Astrocyte of the cerebellum (primary cell): ENCODE data around the gene SCAF8.

ENCODE experiments used
- DNase-seq: peaks from one replicate; pipeline ENCODE4 v3.0.0-alpha.2; 2011; ENCODE audit warnings: low read depth
- H3K4me3 ChIP-seq: 2 replicates; pipeline ENCODE4 v1.5.1; 2011; ENCODE audit warnings: mild to moderate bottlenecking, low read depth, low read length, moderate library complexity
- CTCF ChIP-seq: IDR thresholded peaks from 2 replicates; pipeline ENCODE4 v1.5.1; 2012; ENCODE audit warnings: low read length, low read depth, moderate library complexity, mild to moderate bottlenecking; ENCODE audit errors: missing control alignments
- in situ Hi-C: cut with HindIII; loops from 2 replicates; pipeline ENCODE4 v1.10.0; 2017; ENCODE audit warnings: low sequenced_read_pairs

Gene SCAF8

GRCh38 chr6:154824076-154824475 is 90.9 kb downstream of the SCAF8 start:
- no peak overlapping the region for H3K4me3 ChIP-seq
- in situ Hi-C loops = no loop called here
- no peak for DNase-seq
- TF ChIP-seq CTCF = no peak

GRCh38 chr6:154829970-154830369 is 96.8 kb downstream of the SCAF8 start:
- in situ Hi-C loops = no loop called here
- no peak for TF ChIP-seq CTCF

GRCh38 chr6:154830771-154831170 is 97.6 kb downstream of the SCAF8 start:
- no peak for DNase-seq
- H3K4me3 ChIP-seq = no peak overlapping the region
- in situ Hi-C loops = no loop called here
- no peak for TF ChIP-seq CTCF

More at GRCh38 chr6:154829970-154830369, 96.8 kb downstream of the SCAF8 start:
- no peak for DNase-seq
- H3K4me3 ChIP-seq = no peak overlapping the region

GRCh38 chr6:154835307-154835706 is 102.1 kb downstream of the SCAF8 start:
- no peak overlapping the region for H3K4me3 ChIP-seq
- no peak for DNase-seq
- in situ Hi-C loops = no loop called here
- TF ChIP-seq CTCF = no peak

- no peak overlapping the region for H3K4me3 ChIP-seq
- in situ Hi-C loops = no loop called here
- DNase-seq = no peak
- TF ChIP-seq CTCF = no peak
Measured at GRCh38 chr6:154839546-154839945, 106.3 kb downstream of the SCAF8 start.

GRCh38 chr6:154840363-154840762 is 107.1 kb downstream of the SCAF8 start:
- in situ Hi-C loops = no loop called here
- TF ChIP-seq CTCF = no peak
- DNase-seq = no peak
- no peak overlapping the region for H3K4me3 ChIP-seq

GRCh38 chr6:154841109-154841508 is 107.9 kb downstream of the SCAF8 start:
- no peak for DNase-seq
- TF ChIP-seq CTCF = no peak
- H3K4me3 ChIP-seq = no peak overlapping the region
- in situ Hi-C loops = no loop called here
